ENCODE results near the gene OTUB2.

Gene OTUB2

DNA sequence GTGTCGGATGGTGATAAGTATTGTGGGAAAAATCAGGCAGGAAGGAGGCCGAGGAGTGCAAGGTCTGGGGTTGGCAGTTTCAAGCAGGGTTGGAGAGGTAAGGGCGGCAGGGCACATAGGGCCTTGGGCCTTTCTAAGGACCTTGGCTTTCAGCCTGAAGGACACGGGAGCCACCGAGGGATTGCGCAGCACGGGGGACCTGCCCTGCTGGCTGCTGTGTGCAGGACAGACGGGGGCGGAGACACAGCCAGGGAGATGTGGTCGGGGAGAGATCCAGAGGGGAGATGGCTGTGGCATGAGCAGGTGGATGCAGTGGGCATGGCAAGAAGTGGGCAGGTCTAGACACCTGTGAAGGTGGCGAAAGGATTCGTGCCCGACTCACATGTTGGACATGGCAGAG is 14.7 kb downstream of the OTUB2 start:
- DNase-seq (ENCODE audit: low read depth, low spot score) = no peak

DNA sequence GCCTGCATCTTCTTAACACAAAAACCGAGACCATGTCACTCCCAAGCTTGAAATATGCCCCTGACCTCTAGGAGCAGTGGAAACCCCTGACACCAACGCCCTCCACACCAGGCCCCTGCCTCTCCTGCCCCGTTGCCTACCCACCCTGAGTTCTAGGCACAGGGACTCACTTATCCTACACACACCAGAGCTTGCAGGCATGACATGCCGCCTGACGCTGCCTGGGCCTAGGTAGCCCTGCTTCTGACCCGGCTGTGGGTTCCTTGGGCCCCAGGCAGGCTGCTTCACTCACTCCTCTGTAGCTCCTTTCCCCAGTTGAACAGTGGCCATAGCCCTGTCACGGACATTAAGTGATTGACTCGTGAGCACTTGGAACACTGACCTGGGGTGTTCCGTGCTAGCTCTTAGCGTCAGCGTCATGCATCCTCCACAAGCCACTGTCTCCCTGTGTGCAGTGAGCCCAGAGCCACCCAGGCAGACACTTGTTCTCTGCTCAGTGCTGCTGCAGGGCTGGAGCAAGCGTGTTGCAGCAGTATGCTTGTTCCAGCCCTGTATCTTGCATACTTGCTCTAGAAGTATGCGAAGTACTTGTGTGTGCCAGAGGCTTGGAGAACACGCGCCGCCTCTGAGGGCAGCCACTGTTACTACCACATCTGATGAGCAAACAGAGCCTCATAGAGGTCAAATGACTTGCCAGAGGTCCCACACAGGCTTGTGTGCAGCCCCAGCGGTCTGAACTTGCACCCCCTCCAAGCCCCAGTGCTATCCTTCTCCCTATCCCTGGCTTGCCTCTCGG is 15.6 kb downstream of the OTUB2 start:
- no peak for DNase-seq (ENCODE audit: low read depth, low spot score)

GRCh38 chr14:94042433-94043091 is 16.4 kb downstream of the OTUB2 start:
- DNase-seq (ENCODE audit: low read depth, low spot score) = no peak

DNA sequence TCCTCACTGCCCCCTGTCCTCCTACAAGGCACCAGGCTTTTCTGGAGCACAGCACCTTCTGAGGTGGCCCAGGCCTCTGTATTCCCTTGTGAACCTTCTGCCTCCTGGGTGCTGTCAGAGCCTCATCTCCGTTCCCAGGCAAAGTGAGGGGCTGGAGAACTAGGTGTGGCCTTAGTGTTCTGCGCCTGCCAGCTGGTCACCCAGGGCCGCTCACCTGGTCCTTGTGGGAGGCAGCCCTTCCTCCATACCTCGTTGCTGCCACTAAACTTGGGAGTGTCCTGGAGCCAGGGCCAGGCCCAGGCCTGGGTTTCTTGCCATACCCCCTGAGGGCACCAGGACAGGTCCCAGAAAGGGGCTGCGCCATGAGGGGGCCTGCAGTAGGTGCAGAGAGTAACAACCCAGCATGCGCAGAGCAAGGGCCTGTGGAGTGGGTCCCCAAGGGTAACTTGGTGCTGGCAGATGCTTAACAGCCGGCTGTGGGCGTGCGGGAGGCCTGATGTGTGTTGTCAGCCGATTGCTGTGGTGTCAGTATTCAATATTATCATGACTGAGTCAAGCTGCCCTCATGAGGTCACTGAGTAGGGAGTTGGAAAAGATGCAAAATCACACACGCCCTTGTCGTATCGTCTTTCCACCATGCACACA is 17.1 kb downstream of the OTUB2 start:
- no peak for DNase-seq (ENCODE audit: low read depth, low spot score)

DNA sequence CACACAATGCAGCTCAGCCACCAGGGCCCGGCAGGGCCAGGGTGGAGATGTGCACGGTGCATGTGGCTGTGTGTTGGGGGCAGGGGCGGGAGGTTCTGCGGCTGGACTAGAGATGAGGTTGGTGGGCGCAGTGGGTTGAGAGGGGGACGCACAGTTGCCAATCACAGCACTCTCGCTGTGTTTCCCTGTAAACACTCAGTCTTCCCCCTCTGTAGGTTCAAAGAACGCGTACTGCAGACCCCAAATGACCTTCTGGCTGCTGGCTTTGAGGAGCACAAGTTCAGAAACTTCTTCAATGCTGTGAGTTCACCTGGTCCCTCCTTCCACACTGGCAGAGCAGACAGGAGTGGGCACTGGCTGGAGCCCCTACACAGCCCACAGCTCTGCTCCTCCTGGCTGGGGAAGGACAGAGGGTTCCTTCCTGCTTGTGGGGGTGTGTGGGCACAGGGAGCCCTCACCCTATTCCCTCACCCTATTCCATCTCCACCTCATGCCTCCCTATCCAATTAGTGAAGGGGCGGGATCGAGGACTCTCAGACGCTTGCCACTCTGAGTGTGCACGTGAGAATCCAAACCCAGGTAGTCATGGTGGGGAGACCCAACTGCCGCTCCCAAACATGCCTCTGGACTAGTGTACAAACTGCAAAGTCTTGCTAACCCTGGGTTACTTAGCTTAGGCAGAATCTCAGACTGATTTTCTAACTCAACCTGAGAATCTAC is 17.8 kb downstream of the OTUB2 start:
- no peak for DNase-seq (ENCODE audit: low read depth, low spot score)

DNA sequence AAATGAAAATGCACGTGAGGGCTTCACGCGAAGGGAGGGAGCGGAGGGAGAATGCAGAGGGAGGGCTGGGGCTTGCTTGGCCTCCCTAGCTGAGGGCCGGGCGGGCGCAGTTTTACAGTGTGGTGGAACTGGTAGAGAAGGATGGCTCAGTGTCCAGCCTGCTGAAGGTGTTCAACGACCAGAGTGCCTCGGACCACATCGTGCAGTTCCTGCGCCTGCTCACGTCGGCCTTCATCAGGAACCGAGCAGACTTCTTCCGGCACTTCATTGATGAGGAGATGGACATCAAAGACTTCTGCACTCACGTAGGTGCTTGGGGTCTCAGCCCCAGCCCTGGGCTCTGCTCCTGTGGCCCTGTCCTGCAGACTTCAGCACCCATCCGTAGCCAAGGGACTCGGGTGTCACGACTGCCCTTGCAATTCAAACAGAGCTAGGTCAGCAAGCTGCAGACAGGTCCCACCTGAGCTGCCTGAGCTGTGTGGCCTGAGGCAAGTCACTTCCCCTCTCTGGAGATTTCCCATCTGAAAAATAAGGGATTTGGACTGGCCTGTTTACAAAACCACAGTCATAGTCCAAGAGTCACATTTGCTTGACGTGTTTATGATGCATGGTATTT is 18.4 kb downstream of the OTUB2 start:
- no peak for DNase-seq (ENCODE audit: low read depth, low spot score)

DNA sequence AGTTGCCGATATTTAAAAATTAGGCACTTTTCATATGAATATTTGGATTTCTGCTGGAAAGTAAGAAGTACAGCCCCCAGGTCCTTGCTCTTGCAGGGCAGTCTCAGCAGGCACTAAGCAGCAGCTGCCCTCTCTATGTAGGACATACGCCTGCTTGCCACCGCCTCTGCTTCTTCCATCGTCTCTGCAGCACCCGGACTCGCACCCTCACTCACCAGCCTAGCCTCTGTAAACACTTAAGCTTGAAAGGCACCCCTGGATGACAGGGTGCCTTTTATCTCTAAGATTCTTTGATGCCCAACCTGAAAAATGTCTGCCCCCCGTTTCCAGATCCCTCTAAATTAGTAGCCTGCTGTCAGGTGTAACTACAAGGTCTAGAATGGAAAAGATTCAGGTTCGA is 19.0 kb downstream of the OTUB2 start:
- DNase-seq (ENCODE audit: low read depth, low spot score) = no peak

- no peak for DNase-seq (ENCODE audit: low read depth, low spot score)
Measured at GRCh38 chr14:94045563-94046345, 19.6 kb downstream of the OTUB2 start.

- no peak for DNase-seq (ENCODE audit: low read depth, low spot score)
Measured at GRCh38 chr14:94046696-94047250, 20.6 kb downstream of the OTUB2 start.

DNA sequence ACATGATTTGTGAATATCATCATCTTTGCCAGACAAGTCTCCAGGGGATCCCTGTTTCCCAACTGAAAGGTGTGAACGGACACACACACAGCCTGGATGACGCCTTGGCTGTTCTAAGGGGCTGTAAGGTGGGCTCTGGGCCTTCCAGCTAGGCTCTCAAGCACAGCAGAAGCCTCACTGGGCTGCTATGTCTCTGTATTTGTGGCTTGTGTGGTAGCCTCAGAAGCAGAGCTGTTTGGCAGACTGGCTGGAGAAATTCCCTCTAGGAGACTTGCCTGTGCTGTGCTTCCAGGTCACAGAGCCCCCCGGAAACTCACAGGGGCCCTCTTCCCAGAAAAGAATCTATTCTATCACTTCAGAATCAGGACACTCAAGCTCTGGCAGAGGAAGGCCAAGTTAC is 21.4 kb downstream of the OTUB2 start:
- DNase-seq (ENCODE audit: low read depth, low spot score) = no peak

DNA sequence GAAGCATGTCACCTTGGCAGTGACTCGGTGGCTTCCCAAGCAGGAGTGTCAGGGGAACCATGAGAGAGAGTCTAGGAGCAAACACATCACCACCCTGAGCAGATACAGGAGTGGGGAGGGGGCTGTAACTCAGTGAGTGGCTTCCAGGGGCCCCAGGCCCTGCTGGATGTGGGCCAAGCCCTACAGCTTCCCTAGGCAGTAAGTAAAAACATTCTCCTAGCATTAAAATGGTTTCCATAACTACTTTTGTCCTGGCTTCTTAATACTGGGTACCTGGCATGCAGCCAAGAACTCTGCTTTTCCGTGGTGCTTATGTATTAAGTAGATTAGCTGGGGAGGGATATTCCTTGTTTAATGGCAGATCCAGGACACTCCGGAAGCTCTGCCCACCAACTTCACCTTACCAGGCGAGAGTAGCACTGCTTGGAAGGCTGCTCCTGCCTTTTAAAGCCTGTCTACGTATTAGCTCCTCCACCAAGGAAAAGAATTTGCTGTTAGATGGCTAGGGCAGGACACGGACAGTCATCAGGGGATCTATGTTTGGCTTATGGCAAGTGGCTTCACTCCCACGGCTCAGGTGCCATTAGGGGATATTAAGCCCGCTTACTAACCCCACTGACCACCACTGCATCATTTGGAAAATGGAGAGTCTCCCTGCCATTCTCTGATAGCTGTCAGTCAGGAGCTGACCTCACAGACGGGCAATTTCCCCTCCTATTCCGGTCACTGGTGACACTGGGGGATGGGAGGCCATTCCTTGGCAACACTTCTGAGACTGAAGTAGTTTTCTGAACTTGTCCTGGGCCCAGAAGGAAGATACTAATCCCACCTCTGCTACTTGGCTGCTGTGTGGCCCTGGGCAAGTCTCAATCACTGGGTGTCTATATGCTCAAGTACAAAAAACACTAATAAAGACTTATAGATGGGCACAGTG is 22.8 kb downstream of the OTUB2 start:
- DNase-seq (ENCODE audit: low read depth, low spot score) = no peak

DNA sequence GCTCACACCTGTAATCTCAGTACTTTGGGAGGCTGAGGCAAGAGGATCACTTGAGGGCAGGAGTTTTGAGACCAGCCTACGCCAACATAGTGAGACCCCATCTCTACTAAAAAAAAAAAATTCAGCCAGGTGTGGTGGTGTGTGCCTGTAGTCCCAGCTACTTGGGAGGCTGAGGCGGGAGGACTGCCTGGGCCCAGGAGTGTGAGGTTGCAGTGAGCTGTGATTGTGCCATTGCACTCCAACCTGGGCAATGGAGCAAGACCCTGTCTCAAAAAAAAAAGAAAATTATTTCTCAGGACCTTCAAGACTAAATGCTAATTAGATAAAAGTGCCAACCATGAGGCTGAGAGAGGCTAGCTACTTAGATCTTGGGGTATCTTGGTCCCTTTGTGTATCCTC is 23.5 kb downstream of the OTUB2 start:
- DNase-seq (ENCODE audit: low read depth, low spot score) = no peak

DNA sequence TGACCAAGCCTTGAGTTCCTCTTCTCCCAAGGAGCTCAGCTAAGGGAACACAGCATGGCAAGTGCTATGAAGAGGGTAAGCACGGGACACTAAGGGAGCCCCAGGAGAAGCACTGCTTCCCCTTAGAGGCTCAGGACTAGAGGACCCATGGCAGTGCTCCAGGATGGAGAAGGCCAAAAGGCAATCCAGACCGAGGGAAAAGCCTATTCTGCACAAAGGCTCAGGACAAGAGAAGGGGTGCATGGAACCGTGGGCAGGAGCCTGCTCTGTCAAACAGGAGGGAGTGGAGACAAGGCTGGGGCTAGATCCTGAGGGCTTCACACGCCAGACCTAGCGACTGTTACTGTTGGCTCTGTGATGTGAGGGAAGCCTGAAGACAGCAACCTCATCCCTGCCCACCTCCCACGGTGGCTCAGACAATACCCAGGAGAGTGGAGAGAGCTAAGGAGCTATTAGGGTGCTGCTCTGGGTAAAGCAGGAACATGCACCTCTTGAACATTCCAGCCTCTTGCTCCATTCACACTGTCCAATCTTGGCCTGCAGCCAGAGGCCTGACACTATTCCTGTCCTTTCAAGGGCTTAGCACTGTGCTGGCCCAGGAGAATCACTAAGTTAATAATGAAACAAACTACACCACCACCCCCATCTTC is 24.2 kb downstream of the OTUB2 start:
- no peak for DNase-seq (ENCODE audit: low read depth, low spot score)

DNA sequence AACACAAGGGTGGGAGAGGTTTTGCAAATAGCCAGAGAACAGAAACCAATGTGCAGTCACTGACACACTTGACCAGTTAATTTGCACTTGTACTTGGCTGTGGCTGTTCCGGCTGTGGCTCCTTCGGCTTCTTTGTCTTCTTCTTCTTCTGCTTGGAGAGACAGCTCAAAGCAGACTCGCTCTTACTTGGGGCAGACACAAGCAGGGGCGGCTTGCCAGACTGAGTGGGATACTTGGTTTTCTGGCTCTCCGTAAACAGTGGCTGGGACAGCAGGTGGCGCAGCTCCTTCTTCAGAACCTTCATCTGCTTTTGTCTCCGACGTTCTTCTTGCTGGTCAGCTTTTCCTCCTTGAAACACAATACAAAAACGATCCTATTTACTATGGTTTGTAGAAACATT is 25.0 kb downstream of the OTUB2 start:
- DNase-seq (ENCODE audit: low read depth, low spot score) = no peak

DNA sequence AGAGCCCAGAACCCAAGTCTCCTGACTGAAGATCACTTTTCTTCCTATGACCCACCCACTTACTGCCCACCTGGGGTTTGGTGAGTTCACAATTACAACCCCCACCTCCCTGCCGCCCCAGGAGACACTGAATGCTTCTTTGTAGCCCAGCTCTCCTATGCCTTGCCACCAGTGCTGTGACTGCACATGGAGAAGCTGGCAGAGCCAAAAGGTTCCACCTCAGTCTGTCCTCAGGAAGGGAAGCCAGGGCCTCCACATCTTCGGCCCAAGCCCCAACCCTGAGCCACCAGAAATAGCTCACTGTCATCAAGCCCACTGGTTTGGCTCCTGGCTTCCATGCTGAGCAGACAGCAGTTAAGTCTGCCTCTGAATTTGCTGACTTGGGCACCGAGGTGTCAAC is 25.6 kb downstream of the OTUB2 start:
- DNase-seq (ENCODE audit: low read depth, low spot score) = no peak

DNA sequence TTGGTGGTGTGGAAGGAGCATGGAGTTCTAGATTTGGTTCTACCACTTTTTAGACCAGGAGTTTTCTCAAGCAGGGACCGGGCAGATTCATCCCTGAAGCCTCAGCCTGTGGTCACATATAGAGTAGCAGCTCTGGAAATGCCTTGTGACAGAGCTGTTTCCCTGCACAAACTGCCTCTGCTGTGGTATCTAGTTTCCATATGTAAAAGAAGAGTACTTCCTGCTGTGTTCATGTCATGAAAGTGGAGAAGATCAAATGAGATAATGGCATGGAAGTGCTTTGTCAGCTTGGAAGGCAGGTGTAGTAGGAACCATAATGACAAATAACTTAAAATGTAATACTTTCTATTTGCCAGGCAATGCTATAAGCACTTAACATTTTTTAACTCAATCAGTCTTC is 26.1 kb downstream of the OTUB2 start:
- no peak for DNase-seq (ENCODE audit: low read depth, low spot score)

GRCh38 chr14:94052662-94053061 is 26.5 kb downstream of the OTUB2 start:
- DNase-seq (ENCODE audit: low read depth, low spot score) = no peak

GRCh38 chr14:94054401-94054800 is 28.3 kb downstream of the OTUB2 start:
- DNase-seq (ENCODE audit: low read depth, low spot score) = no peak

- DNase-seq (ENCODE audit: low read depth, low spot score) = no peak
Measured at GRCh38 chr14:94054936-94055335, 28.8 kb downstream of the OTUB2 start.
